OCI-LY7 (cell line): ENCODE measurements around the gene RPL26. TPM values are rescaled to one million over a fixed set of nuclear protein-coding genes. Genes with fewer than 3 reads are reported as not detected.

Experiments
- BruUV-seq: library from RNA; stranded (reverse); fragments of 400-500 nt; replicated peaks from 2 replicates; lab custom pipeline; 2021; lab: Mats Ljungman, UMichigan
- CTCF ChIA-PET: fragments of 300-600 bp; sonication (Branson Sonifier 250); formaldehyde crosslinking; loops from one replicate; lab custom pipeline; 2022; ENCODE audit warnings: antibody characterized with exemption; ENCODE audit not compliant: unreplicated experiment; lab: Charles Lee
- POLR2A ChIA-PET: fragments of 300-600 bp; sonication (Branson Sonifier 250); formaldehyde crosslinking; loops from one replicate; lab custom pipeline; 2022; ENCODE audit warnings: antibody characterized with exemption; lab: Charles Lee
- DNase-seq: peaks from one replicate; pipeline ENCODE4 v3.0.0-alpha.2; 2015; ENCODE audit warnings: low spot score
- H2AFZ ChIP-seq: fragments of 200-600 bp; sonication (generic), shearing (Covaris generic); 2 replicates; pipeline ENCODE4 v1.6.1; 2014; ENCODE audit warnings: mild to moderate bottlenecking, antibody characterized with exemption, low read length, moderate library complexity
- H3K27ac ChIP-seq: fragments of 200-600 bp; sonication (generic); 2 replicates; pipeline ENCODE4 v1.5.1; 2014; ENCODE audit warnings: mixed run types, low read depth, mild to moderate bottlenecking, moderate library complexity, low read length, inconsistent platforms; ENCODE audit not compliant: poor library complexity, severe bottlenecking
- H3K36me3 ChIP-seq: fragments of 200-600 bp; sonication (generic); 2 replicates; pipeline ENCODE4 v1.6.1; 2014; ENCODE audit warnings: mild to moderate bottlenecking, antibody characterized with exemption, low read length, moderate library complexity, mixed read lengths; ENCODE audit not compliant: insufficient read depth
- H3K4me1 ChIP-seq: fragments of 200-600 bp; sonication (generic); 2 replicates; pipeline ENCODE4 v1.5.1; 2014; ENCODE audit warnings: mild to moderate bottlenecking, low read length; ENCODE audit not compliant: insufficient read depth, poor library complexity, severe bottlenecking
- H3K4me2 ChIP-seq: fragments of 200-600 bp; sonication (generic); 2 replicates; pipeline ENCODE4 v1.6.1; 2014; ENCODE audit warnings: mild to moderate bottlenecking, low read length
- H3K4me3 ChIP-seq: fragments of 200-600 bp; sonication (generic); 2 replicates; pipeline ENCODE4 v1.5.1; 2014; ENCODE audit warnings: mild to moderate bottlenecking, low read depth, low read length; ENCODE audit not compliant: poor library complexity, severe bottlenecking
- H3K79me2 ChIP-seq: fragments of 200-600 bp; sonication (generic); 2 replicates; pipeline ENCODE4 v1.6.1; 2016; ENCODE audit warnings: low read depth, mild to moderate bottlenecking, low read length, moderate library complexity, mixed read lengths; ENCODE audit not compliant: insufficient read depth
- H3K9me2 ChIP-seq: fragments of 200-600 bp; sonication (generic); 2 replicates; pipeline ENCODE4 v1.6.1; 2016; ENCODE audit warnings: mild to moderate bottlenecking, low read length, mixed read lengths; ENCODE audit not compliant: insufficient read depth
- H3K9me3 ChIP-seq: fragments of 200-600 bp; sonication (generic); 2 replicates; pipeline ENCODE4 v1.6.1; 2014; ENCODE audit warnings: mild to moderate bottlenecking, mixed run types, low read length, mixed read lengths
- H4K20me1 ChIP-seq: fragments of 200-600 bp; sonication (generic); 2 replicates; pipeline ENCODE4 v1.6.1; 2014; ENCODE audit warnings: mild to moderate bottlenecking, antibody characterized with exemption, low read length, moderate library complexity, mixed read lengths; ENCODE audit not compliant: insufficient read depth
- EZH2phosphoT487 ChIP-seq: fragments of 200-600 bp; sonication (generic); IDR thresholded peaks from 2 replicates; pipeline ENCODE4 v1.6.1; 2018; ENCODE audit warnings: low read depth, borderline replicate concordance, mild to moderate bottlenecking, mixed run types, antibody characterized with exemption, low read length, moderate library complexity, mixed read lengths
- intact Hi-C: fragments of 100-400 bp; cut with micrococcal nuclease; formaldehyde crosslinking; loops from one replicate; pipeline ENCODE4 v1.10.0; 2022; ENCODE audit not compliant: unreplicated experiment
- total RNA-seq, 2 experiments: library from RNA; depleted of rRNA in 1 of 2; stranded (reverse); fragments of >200 nt in 1 of 2; shearing (Covaris generic) in 1 of 2; gene quantifications; 2 replicates each; pipeline ENCODE4 v1.2.3, GENCODE V29; 2014 to 2022
- TF ChIP-seq, protein P1 (sequence below): fragments of 200-600 bp; sonication (generic); conservative IDR thresholded peaks from 2 replicates; pipeline ENCODE4 v1.5.1; 2014; ENCODE audit warnings: mild to moderate bottlenecking, antibody characterized with exemption, low read length, moderate library complexity, mixed read lengths

The RPL26 gene
- total RNA-seq, 2 experiments from 2014 or later: 3,139 to 4,013 TPM

DNA sequence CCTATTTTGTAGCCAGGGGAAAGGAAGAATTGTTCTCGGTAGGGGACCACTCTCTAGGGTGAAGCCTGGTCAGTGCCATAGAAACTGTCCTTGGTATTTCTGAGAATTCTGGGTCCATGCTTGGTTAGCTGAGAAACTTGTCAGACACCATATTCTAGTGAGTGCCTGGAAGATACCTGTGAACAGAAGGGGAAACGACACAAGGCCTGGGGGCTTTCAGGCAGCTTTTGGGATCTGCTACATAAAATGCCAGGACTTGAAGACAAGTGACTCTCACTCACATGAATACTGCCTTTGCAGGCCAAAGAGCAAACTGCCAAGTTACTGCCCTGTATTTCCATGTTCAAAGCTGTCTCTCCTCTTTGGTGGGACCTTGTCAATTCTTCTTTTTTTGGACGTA is 25.1 kb downstream of the RPL26 start:
- no peaks in the 10 kb centered on the region for H3K79me2 ChIP-seq
- H3K4me3 ChIP-seq: no peak overlapping the region
- no TSS peak for BruUV-seq
- H3K9me2 ChIP-seq: no peaks in the 10 kb centered on the region
- TF ChIP-seq, protein P1, sequence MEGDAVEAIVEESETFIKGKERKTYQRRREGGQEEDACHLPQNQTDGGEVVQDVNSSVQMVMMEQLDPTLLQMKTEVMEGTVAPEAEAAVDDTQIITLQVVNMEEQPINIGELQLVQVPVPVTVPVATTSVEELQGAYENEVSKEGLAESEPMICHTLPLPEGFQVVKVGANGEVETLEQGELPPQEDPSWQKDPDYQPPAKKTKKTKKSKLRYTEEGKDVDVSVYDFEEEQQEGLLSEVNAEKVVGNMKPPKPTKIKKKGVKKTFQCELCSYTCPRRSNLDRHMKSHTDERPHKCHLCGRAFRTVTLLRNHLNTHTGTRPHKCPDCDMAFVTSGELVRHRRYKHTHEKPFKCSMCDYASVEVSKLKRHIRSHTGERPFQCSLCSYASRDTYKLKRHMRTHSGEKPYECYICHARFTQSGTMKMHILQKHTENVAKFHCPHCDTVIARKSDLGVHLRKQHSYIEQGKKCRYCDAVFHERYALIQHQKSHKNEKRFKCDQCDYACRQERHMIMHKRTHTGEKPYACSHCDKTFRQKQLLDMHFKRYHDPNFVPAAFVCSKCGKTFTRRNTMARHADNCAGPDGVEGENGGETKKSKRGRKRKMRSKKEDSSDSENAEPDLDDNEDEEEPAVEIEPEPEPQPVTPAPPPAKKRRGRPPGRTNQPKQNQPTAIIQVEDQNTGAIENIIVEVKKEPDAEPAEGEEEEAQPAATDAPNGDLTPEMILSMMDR: no peak
- TF ChIP-seq EZH2phosphoT487: no peak
- H3K4me1 ChIP-seq: no peaks in the 10 kb centered on the region
- H2AFZ ChIP-seq: no peak overlapping the region
- no peak overlapping the region for H3K27ac ChIP-seq
- H3K9me3 ChIP-seq: no peaks in the 10 kb centered on the region
- intact Hi-C loops: no loop called here
- no peak for DNase-seq
- ChIA-PET CTCF (no interaction called here), POLR2A (interaction anchor here (0.7 kb wide), 1 partner anchor 378 kb away, joined by 3 read pairs; no protein-coding TSS in a partner anchor)
- H4K20me1 ChIP-seq: no peaks in the 10 kb centered on the region
- H3K36me3 ChIP-seq: no peaks in the 10 kb centered on the region
- H3K4me2 ChIP-seq: no peak overlapping the region

DNA sequence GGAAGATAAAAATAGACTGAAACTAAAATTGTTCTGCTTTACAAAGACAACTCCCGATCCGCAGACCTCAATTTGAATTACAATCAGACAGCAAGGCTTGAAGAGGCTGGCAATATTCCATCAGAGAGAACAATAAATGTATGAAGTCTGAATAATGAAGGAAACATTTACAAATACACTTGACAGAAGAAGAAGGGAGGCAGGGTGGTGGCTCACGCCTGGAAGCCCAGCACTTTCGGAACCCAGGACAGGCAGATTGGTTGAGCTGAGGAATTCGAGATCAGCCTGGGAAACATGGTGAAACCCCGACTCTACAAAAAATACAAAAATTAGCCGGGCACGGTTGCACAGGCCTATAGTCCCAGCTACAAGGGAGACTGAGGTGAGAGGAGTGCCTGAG is 28.8 kb downstream of the RPL26 start:
- Histone ChIP-seq H3K4me1 (no peaks in the 10 kb centered on the region), H3K4me2 (no peak overlapping the region), H2AFZ (no peak overlapping the region), H3K4me3 (no peak overlapping the region), H3K36me3 (no peaks in the 10 kb centered on the region), H3K79me2 (no peaks in the 10 kb centered on the region), H3K27ac (no peak overlapping the region), H3K9me3 (no peaks in the 10 kb centered on the region), H4K20me1 (no peaks in the 10 kb centered on the region), H3K9me2 (no peaks in the 10 kb centered on the region)
- BruUV-seq: no TSS peak
- TF ChIP-seq, protein P1: no peak
- no peak for TF ChIP-seq EZH2phosphoT487
- ChIA-PET CTCF (no interaction called here), POLR2A (no interaction called here)
- intact Hi-C loops: no loop called here
- DNase-seq: no peak

DNA sequence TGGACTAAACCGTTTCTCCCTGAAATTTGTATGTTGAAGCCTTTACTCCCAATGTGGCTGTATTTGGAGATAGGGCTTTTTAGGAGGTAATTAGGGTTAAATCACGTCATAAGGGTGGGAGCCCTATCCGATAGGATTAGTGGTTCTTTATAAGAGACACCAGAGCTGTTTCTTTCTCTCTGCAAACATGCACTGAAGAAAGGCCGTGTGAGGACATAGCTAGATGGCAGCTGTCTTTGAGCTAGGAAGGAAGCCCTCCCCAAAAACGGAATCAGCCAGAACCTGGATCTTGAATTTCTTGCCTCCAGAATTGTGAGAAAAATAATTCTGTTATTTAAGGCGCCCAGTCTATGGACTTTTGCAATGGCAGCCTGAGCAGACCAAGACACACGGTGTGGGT is 29.3 kb downstream of the RPL26 start:
- no peaks in the 10 kb centered on the region for H4K20me1 ChIP-seq
- ChIA-PET POLR2A (no interaction called here), CTCF (no interaction called here)
- no peak for TF ChIP-seq EZH2phosphoT487
- TF ChIP-seq, protein P1: no peak
- no peak for DNase-seq
- no peaks in the 10 kb centered on the region for H3K9me2 ChIP-seq
- H3K36me3 ChIP-seq: no peaks in the 10 kb centered on the region
- H3K4me2 ChIP-seq: no peak overlapping the region
- H3K4me1 ChIP-seq: no peaks in the 10 kb centered on the region
- no peaks in the 10 kb centered on the region for H3K9me3 ChIP-seq
- no TSS peak for BruUV-seq
- no peak overlapping the region for H3K4me3 ChIP-seq
- H2AFZ ChIP-seq: no peak overlapping the region
- intact Hi-C loops: no loop called here
- no peaks in the 10 kb centered on the region for H3K79me2 ChIP-seq
- no peak overlapping the region for H3K27ac ChIP-seq
